ENCODE data around the gene LCE7A. TPM values are rescaled to one million over a fixed set of nuclear protein-coding genes. Genes with fewer than 3 reads are reported as not detected.

The LCE7A gene
- total and polyA plus RNA-seq, 2 donors (not counting 3 experiments of a cell fraction or from before 2014, with no cell fraction given) = not detected

- Histone ChIP-seq H3K27me3 (ENCODE audit: control insufficient read depth in 2 of 2, insufficient read depth in 2 of 2, low read length in 2 of 2) (no peaks in the 10 kb centered on the region), H3K9me1 (replicated peaks; ENCODE audit: control insufficient read depth, extremely low read depth, insufficient read depth, low read length) (no peaks in the 10 kb centered on the region), H3K9me3 (replicated peaks; ENCODE audit: control insufficient read depth, insufficient read depth, low read length) (no peaks in the 10 kb centered on the region), H3K27ac (ENCODE audit: insufficient read depth, low read depth, low read length) (no peak overlapping the region), H3K36me3 (ENCODE audit: control insufficient read depth in 2 of 2, extremely low read depth in 1 of 2, insufficient read depth in 2 of 2, low read length in 2 of 2) (no peaks in the 10 kb centered on the region), H3K4me3 (replicated peaks in 1 of 3; ENCODE audit: insufficient read depth in 1 of 3, low read depth in 1 of 3, low read length in 3 of 3) (no peak overlapping the region), H2AFZ (ENCODE audit: low read depth, low read length) (no peak overlapping the region), H4K20me1 (replicated peaks; ENCODE audit: control insufficient read depth, extremely low read depth, insufficient read depth, low read length) (no peaks in the 10 kb centered on the region), H3K4me2 (ENCODE audit: insufficient read depth, low read length) (no peak overlapping the region), H3K9ac (replicated peaks; ENCODE audit: extremely low read depth, insufficient read depth, low read length) (no peak overlapping the region), H3K4me1 (ENCODE audit: control insufficient read depth, extremely low read depth, insufficient read depth, low read length) (no peaks in the 10 kb centered on the region), H3K79me2 (ENCODE audit: control insufficient read depth, insufficient read depth, low read length) (no peaks in the 10 kb centered on the region)
- intact Hi-C loops (cut with micrococcal nuclease) = no loop called here
- dilution Hi-C loops (cut with MboI; ENCODE audit: extremely low pct_ligation_motif_present, low sequenced_read_pairs) = no loop called here
- no peak for DNase-seq (ENCODE audit: low read depth, low spot score)
- ChIA-PET CTCF (no interaction called here), POLR2A (no interaction called here)
- no TSS peak for BruUV-seq (replicated peaks)
- FAIRE-seq = no peak
- TF ChIP-seq POLR2A (IDR thresholded peaks at IDR 0.05; ENCODE audit: low read depth, low read length) (no peak), GATA2 (IDR thresholded peaks at IDR 0.05; ENCODE audit: insufficient read depth, insufficient read length, low read depth, low read length) (no peak), MYC (IDR thresholded peaks at IDR 0.05; ENCODE audit: low read depth, low read length) (no peak), FOS (IDR thresholded peaks at IDR 0.05; ENCODE audit: borderline replicate concordance, insufficient read depth, low read length) (no peak), CTCF (IDR thresholded peaks at IDR 0.05; ENCODE audit: extremely low read depth in 1 of 2, insufficient read depth in 1 of 2, low read depth in 1 of 2, low read length in 2 of 2) (no peak), MAX (IDR thresholded peaks at IDR 0.05; ENCODE audit: insufficient read depth, insufficient read length) (no peak), POLR2AphosphoS5 (IDR thresholded peaks at IDR 0.05; ENCODE audit: insufficient read depth, low read depth, low read length) (no peak), EZH2 (IDR thresholded peaks at IDR 0.05; ENCODE audit: borderline replicate concordance, low read depth, low read length, severe bottlenecking) (no peak), JUN (IDR thresholded peaks at IDR 0.05; ENCODE audit: borderline replicate concordance, insufficient read depth, insufficient read length, low read depth) (no peak)
Observed at GRCh38 chr1:152904688-152905440, 45.1 kb downstream of the LCE7A start.
